Spleen (tissue), 7 donors: Measurements from ENCODE around the gene NCOA7.

Source experiments
- POLR2AphosphoS5 ChIP-seq, 3 donors: sonication (generic); formaldehyde crosslinking; IDR thresholded peaks; one replicate each; pipeline ENCODE4 v1.5.1; 2017; ENCODE audit warnings: antibody characterized with exemption in 3 of 3
- TF ChIP-seq, protein P1 (sequence below), 11 experiments: fragments of 200-600 bp in 7 of 11; fragments of 450-650 bp in 4 of 11; sonication (generic) in 4 of 11; IDR thresholded peaks in 8 of 11; conservative IDR thresholded peaks in 3 of 11; 1 replicate in 7 of 11; 2 replicates in 4 of 11; pipeline versions ENCODE4 v1.4.0 to v1.8.0; 2016 to 2021; ENCODE audit warnings: antibody characterized with exemption in 11 of 11, inconsistent platforms in 4 of 11, mild to moderate bottlenecking in 1 of 11
- donor health status: DM: no; HTN: no; CAD: no; lungs with moderate emphysema.
- donor health status: DM: no; HTN: no; CAD: no.
- donor health status: DM: no; HTN: no; CAD: no.

DNA sequence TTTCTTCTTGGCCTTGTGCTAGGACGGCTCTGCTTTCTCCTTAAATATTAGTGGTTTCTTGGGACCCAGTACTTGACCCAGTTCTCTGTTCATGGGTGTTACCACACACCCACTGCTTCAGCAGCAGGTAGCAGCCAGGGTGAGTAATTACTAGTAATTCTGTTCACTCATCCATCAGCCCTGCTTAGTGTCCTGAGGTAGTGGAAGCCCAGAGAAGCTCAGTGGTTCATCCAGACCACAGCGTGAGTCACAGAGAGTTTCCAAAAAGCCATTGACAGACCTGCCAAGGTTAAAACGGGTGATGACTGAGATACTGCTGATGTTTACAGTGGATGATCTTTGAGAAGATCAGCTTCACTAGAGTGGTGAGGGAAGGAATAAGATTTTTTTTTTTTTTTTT, 114.1 kb downstream of the NCOA7 start:
- TF ChIP-seq, protein P1, sequence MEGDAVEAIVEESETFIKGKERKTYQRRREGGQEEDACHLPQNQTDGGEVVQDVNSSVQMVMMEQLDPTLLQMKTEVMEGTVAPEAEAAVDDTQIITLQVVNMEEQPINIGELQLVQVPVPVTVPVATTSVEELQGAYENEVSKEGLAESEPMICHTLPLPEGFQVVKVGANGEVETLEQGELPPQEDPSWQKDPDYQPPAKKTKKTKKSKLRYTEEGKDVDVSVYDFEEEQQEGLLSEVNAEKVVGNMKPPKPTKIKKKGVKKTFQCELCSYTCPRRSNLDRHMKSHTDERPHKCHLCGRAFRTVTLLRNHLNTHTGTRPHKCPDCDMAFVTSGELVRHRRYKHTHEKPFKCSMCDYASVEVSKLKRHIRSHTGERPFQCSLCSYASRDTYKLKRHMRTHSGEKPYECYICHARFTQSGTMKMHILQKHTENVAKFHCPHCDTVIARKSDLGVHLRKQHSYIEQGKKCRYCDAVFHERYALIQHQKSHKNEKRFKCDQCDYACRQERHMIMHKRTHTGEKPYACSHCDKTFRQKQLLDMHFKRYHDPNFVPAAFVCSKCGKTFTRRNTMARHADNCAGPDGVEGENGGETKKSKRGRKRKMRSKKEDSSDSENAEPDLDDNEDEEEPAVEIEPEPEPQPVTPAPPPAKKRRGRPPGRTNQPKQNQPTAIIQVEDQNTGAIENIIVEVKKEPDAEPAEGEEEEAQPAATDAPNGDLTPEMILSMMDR (IDR thresholded peaks at IDR 0.05 in 8 of 11, conservative IDR thresholded peaks at IDR 0.05 in 3 of 11) = no peak
- TF ChIP-seq POLR2AphosphoS5 (IDR thresholded peaks at IDR 0.05) = no peak
